GM18502 (cell line): ENCODE measurements around the gene AVPI1.
A peak's percentile ranks its signal among the peaks of the same experiment; 100 is the strongest.

Experiments used
- ATAC-seq: cut with Tn5 transposase; IDR thresholded peaks from one replicate; pipeline ENCODE4 v1.9.1; 2021; ENCODE audit warnings: mild to moderate bottlenecking; ENCODE audit not compliant: unreplicated experiment, poor library complexity

The AVPI1 gene

GRCh38 chr10:97686962-97687784, at the start of gene AVPI1:
AVPI1 (minus strand) TSS chr10:97687241; CDS start chr10:97679905, 7,336 bp downstream.
- ATAC-seq: peak; percentile 93

GRCh38 chr10:97736403-97736901, 49.4 kb upstream of the AVPI1 start:
- ATAC-seq: peak; percentile 36

GRCh38 chr10:97734021-97734420, 47.0 kb upstream of the AVPI1 start:
- ATAC-seq: no peak

- no peak for ATAC-seq
Observed at GRCh38 chr10:97733256-97733655, 46.2 kb upstream of the AVPI1 start.

- ATAC-seq: no peak
Observed at GRCh38 chr10:97732052-97732359, 45.0 kb upstream of the AVPI1 start.

GRCh38 chr10:97731346-97732051, 44.5 kb upstream of the AVPI1 start:
- no peak for ATAC-seq

- no peak for ATAC-seq
Observed at GRCh38 chr10:97729014-97729413, 42.0 kb upstream of the AVPI1 start.

GRCh38 chr10:97726636-97727178, 39.7 kb upstream of the AVPI1 start:
- ATAC-seq: no peak

- ATAC-seq: no peak
Observed at GRCh38 chr10:97724341-97724941, 37.4 kb upstream of the AVPI1 start.

- ATAC-seq: no peak
Observed at GRCh38 chr10:97723001-97723400, 36.0 kb upstream of the AVPI1 start.

GRCh38 chr10:97721871-97722780, 35.1 kb upstream of the AVPI1 start:
- ATAC-seq: no peak

- ATAC-seq: no peak
Observed at GRCh38 chr10:97719602-97720001, 32.6 kb upstream of the AVPI1 start.

GRCh38 chr10:97718659-97719142, 31.7 kb upstream of the AVPI1 start:
- no peak for ATAC-seq

GRCh38 chr10:97718178-97718577, 31.1 kb upstream of the AVPI1 start:
- ATAC-seq: no peak

- ATAC-seq: no peak
Observed at GRCh38 chr10:97717627-97718026, 30.6 kb upstream of the AVPI1 start.

GRCh38 chr10:97715259-97715874, 28.3 kb upstream of the AVPI1 start:
- no peak for ATAC-seq

- peak; percentile 44 for ATAC-seq
Observed at GRCh38 chr10:97714401-97715258, 27.6 kb upstream of the AVPI1 start.

GRCh38 chr10:97713826-97714400, 26.9 kb upstream of the AVPI1 start:
- ATAC-seq: peak; percentile 70
